AG10803 (cell line): Measurements from ENCODE around the gene MSN.
A peak's percentile ranks its signal among the peaks of the same experiment; 100 is the strongest.

Experiments used
- DNase-seq: peaks from one replicate; pipeline ENCODE4 v3.0.0; 2010; ENCODE audit warnings: low read depth
- H3K4me3 ChIP-seq: 2 replicates; pipeline ENCODE4 v1.5.1; 2011; ENCODE audit warnings: mild to moderate bottlenecking, low read length, control low read depth
- CTCF ChIP-seq: conservative IDR thresholded peaks from 2 replicates; pipeline ENCODE4 v1.5.1; 2011; ENCODE audit warnings: mild to moderate bottlenecking, low read length, control low read depth, inconsistent platforms

Gene MSN

GRCh38 chrX:65744965-65745364 lies 77.5 kb downstream of the MSN start:
- H3K4me3 ChIP-seq: no peak overlapping the region
- peak; percentile 44 for DNase-seq
- no peak for TF ChIP-seq CTCF

- TF ChIP-seq CTCF: no peak
- no peak for DNase-seq
Observed at GRCh38 chrX:65745427-65745826, 78.0 kb downstream of the MSN start.

GRCh38 chrX:65745992-65746391 lies 78.5 kb downstream of the MSN start:
- no peak overlapping the region for H3K4me3 ChIP-seq
- no peak for TF ChIP-seq CTCF
- DNase-seq: no peak

More at GRCh38 chrX:65745427-65745826, 78.0 kb downstream of the MSN start:
- no peak overlapping the region for H3K4me3 ChIP-seq

- TF ChIP-seq CTCF: no peak
- no peak overlapping the region for H3K4me3 ChIP-seq
- DNase-seq: peak; percentile 12
Observed at GRCh38 chrX:65750674-65751469, 83.4 kb downstream of the MSN start.

- H3K4me3 ChIP-seq: no peak overlapping the region
- DNase-seq: no peak
- no peak for TF ChIP-seq CTCF
Observed at GRCh38 chrX:65751519-65751918, 84.1 kb downstream of the MSN start.

GRCh38 chrX:65752294-65752693 lies 84.8 kb downstream of the MSN start:
- H3K4me3 ChIP-seq: no peak overlapping the region
- no peak for DNase-seq
- TF ChIP-seq CTCF: no peak

- no peak for TF ChIP-seq CTCF
- no peak overlapping the region for H3K4me3 ChIP-seq
- DNase-seq: no peak
Observed at GRCh38 chrX:65755786-65756185, 88.3 kb downstream of the MSN start.
